Prostate gland (tissue), 2 donors: Measurements from ENCODE around the gene XXYLT1.

Source experiments
- CTCF ChIP-seq, 4 experiments: fragments of 200-600 bp in 2 of 4; fragments of 450-650 bp in 2 of 4; sonication (generic) in 2 of 4; IDR thresholded peaks; 1 replicate in 3 of 4; 2 replicates in 1 of 4; pipeline ENCODE4 v1.5.1; 2016 to 2019; ENCODE audit warnings: antibody characterized with exemption in 4 of 4, mild to moderate bottlenecking in 2 of 4, moderate library complexity in 2 of 4
- POLR2AphosphoS5 ChIP-seq: sonication (generic); formaldehyde crosslinking; IDR thresholded peaks from one replicate; pipeline ENCODE4 v1.6.1; 2017; ENCODE audit warnings: antibody characterized with exemption

- TF ChIP-seq CTCF (IDR thresholded peaks at IDR 0.05) (no peak), POLR2AphosphoS5 (no peak)
These were observed 224.5 kb downstream of the XXYLT1 start for GRCh38 chr3:195046441-195046840.
